Measurements from ENCODE around the gene IL1RAPL1. TPM values are rescaled to one million over a fixed set of nuclear protein-coding genes. Genes with fewer than 3 reads are reported as not detected.
"Not testable (repeated sequence)": the region's sequence is repeated elsewhere in the genome, so short reads cannot be mapped to it uniquely, and the experiment has no call there.

IL1RAPL1 gene
- total RNA-seq, 2 donors from 2014 or later: not detected

DNA sequence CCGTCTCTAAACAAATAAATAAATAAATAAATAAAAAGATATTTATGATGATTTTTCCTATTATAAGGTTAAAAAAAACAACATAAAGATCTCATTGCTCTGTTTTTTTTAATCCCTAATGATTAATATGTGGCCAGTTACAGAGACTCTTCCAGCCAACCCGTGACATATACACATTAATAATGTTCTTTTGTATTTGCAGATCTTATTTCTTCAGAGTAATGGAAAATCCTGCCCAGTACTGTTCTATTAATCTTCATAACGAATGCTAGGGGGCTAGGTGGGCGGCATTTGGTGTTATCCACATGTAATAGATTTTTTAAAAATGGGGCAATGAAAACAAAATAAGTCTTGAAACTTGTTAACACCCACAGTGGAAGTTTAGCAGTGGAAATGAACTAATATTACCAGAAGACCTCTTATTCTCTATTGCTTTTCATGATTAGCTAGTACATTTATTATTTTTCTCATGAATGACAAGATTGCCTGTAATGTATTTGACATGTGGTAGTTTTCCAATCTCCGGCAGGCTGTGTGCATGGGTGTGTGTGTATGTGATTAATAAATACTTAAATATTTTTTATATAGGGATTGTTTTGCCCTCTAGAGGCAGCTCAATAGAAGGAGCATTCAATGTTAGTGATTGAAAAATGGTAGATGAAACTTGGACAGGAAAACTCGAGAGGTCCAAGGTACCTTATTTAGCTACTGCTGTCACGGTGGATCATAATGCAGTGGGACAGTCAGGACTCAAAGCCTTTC lies 457.4 kb downstream of the IL1RAPL1 start:
- Mint-ChIP-seq H3K4me3 (no peak overlapping the region), H3K4me1 (no peaks in the 10 kb centered on the region), H3K27me3 (no peaks in the 10 kb centered on the region), H3K27ac (no peak overlapping the region), H3K36me3 (ENCODE audit: low read depth) (no peaks in the 10 kb centered on the region)
- H3K9me3 ChIP-seq (ENCODE audit: control insufficient read depth, low read length, poor library complexity, severe bottlenecking): no peaks in the 10 kb centered on the region
- ATAC-seq: no peak
- DNase-seq: no peak

GRCh38 chrX:29065477-29065876 lies 478.2 kb downstream of the IL1RAPL1 start:
- ATAC-seq: no peak
- H3K36me3 Mint-ChIP-seq (ENCODE audit: low read depth): no peaks in the 10 kb centered on the region

GRCh38 chrX:29066516-29066915 lies 479.3 kb downstream of the IL1RAPL1 start:
- DNase-seq (no peak), ATAC-seq (no peak)
- Mint-ChIP-seq H3K4me1 (no peaks in the 10 kb centered on the region), H3K36me3 (ENCODE audit: low read depth) (no peaks in the 10 kb centered on the region), H3K4me3 (no peak overlapping the region), H3K27ac (no peak overlapping the region), H3K27me3 (no peaks in the 10 kb centered on the region)
- H3K9me3 ChIP-seq (ENCODE audit: control insufficient read depth, low read length, poor library complexity, severe bottlenecking): no peaks in the 10 kb centered on the region

More at GRCh38 chrX:29065477-29065876, 478.2 kb downstream of the IL1RAPL1 start:
- no peak for DNase-seq
- H3K27me3 Mint-ChIP-seq: no peaks in the 10 kb centered on the region
- no peak overlapping the region for H3K4me3 Mint-ChIP-seq
- no peak overlapping the region for H3K27ac Mint-ChIP-seq
- H3K4me1 Mint-ChIP-seq: no peaks in the 10 kb centered on the region
- H3K9me3 ChIP-seq (ENCODE audit: control insufficient read depth, low read length, poor library complexity, severe bottlenecking): no peaks in the 10 kb centered on the region

- no peak overlapping the region for H3K27ac Mint-ChIP-seq
- no peaks in the 10 kb centered on the region for H3K36me3 Mint-ChIP-seq (ENCODE audit: low read depth)
- DNase-seq (no peak), ATAC-seq (no peak)
- no peaks in the 10 kb centered on the region for H3K4me1 Mint-ChIP-seq
- H3K27me3 Mint-ChIP-seq: no peaks in the 10 kb centered on the region
- no peak overlapping the region for H3K4me3 Mint-ChIP-seq
- H3K9me3 ChIP-seq (ENCODE audit: control insufficient read depth, low read length, poor library complexity, severe bottlenecking): no peaks in the 10 kb centered on the region
Measured at GRCh38 chrX:29067351-29067750, 480.1 kb downstream of the IL1RAPL1 start.

DNA sequence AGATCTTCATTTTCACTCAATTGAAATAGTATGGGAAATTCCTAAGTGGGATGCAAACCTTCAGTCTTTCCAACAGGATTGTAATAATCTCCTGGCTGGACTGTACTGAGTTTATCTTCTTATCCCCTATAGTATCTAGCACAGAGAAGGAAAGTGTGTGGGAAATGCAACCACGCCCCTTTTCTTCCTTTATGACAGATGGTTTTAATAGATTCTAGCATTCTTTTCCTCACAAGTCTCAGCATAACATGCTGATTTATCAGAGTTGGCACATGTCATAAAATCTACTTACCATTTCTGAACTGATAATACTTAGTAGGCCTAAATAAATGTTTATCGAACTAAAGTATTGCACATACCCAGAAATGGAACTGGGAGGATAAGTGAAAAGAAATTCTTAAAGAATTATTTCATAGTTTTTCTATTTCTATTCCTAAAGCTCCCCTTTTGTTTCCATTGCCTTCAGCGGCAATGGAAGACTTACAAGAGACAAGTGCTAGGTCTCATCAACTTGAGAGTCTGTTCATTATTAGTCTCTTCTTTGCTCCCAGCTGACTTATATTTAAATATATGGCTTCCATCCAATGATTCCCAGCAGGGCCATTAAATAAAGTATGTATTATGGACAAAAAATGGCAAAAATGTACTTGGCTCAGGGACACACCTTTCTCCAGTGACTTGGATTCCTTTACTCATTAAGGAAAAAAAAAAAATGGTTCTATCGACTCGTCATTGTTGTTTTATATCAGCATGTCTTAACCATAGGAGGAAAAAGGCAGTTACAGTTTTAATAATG lies 484.5 kb downstream of the IL1RAPL1 start:
- Mint-ChIP-seq H3K4me3 (no peak overlapping the region), H3K27me3 (no peaks in the 10 kb centered on the region), H3K36me3 (ENCODE audit: low read depth) (no peaks in the 10 kb centered on the region), H3K27ac (no peak overlapping the region), H3K4me1 (no peaks in the 10 kb centered on the region)
- DNase-seq (no peak), ATAC-seq (no peak)
- H3K9me3 ChIP-seq (ENCODE audit: control insufficient read depth, low read length, poor library complexity, severe bottlenecking): no peaks in the 10 kb centered on the region

- Mint-ChIP-seq H3K27ac (no peak overlapping the region), H3K36me3 (ENCODE audit: low read depth) (no peaks in the 10 kb centered on the region), H3K27me3 (no peaks in the 10 kb centered on the region), H3K4me1 (no peaks in the 10 kb centered on the region), H3K4me3 (no peak overlapping the region)
- DNase-seq (no peak), ATAC-seq (no peak)
- H3K9me3 ChIP-seq (ENCODE audit: control insufficient read depth, low read length, poor library complexity, severe bottlenecking): peaks cover 3% of the 10 kb centered on the region
Measured at GRCh38 chrX:29082558-29082957, 495.3 kb downstream of the IL1RAPL1 start.

- no peaks in the 10 kb centered on the region for H3K9me3 ChIP-seq (ENCODE audit: control insufficient read depth, low read length, poor library complexity, severe bottlenecking)
- Mint-ChIP-seq H3K4me3 (no peak overlapping the region), H3K27ac (no peak overlapping the region), H3K4me1 (no peaks in the 10 kb centered on the region), H3K27me3 (no peaks in the 10 kb centered on the region), H3K36me3 (ENCODE audit: low read depth) (no peaks in the 10 kb centered on the region)
- no peak for ATAC-seq
- no peak for DNase-seq
Measured at GRCh38 chrX:29083823-29084222, 496.6 kb downstream of the IL1RAPL1 start.

DNA sequence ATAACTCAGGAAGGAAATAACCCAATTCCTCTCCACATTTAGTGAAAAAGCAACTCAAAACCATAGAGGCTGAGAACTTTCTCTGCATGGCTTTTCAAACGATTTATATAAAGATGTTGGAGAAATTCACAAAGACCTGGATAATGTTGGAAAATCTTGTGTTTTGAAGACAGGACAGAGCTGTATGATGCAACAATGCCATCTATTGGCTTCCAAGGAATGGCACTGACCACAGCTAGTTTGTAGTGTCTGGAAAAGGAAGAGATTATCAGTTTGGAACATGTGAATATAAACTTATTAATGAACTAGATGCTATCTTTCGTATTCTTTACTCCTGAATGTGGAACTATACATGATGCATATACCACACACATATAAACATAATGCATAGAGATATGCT lies 503.6 kb downstream of the IL1RAPL1 start:
- no peaks in the 10 kb centered on the region for H3K9me3 ChIP-seq (ENCODE audit: control insufficient read depth, low read length, poor library complexity, severe bottlenecking)
- Mint-ChIP-seq H3K27ac (no peak overlapping the region), H3K4me1 (no peaks in the 10 kb centered on the region), H3K36me3 (ENCODE audit: low read depth) (no peaks in the 10 kb centered on the region), H3K27me3 (no peaks in the 10 kb centered on the region), H3K4me3 (no peak overlapping the region)
- ATAC-seq: no peak
- DNase-seq: no peak

DNA sequence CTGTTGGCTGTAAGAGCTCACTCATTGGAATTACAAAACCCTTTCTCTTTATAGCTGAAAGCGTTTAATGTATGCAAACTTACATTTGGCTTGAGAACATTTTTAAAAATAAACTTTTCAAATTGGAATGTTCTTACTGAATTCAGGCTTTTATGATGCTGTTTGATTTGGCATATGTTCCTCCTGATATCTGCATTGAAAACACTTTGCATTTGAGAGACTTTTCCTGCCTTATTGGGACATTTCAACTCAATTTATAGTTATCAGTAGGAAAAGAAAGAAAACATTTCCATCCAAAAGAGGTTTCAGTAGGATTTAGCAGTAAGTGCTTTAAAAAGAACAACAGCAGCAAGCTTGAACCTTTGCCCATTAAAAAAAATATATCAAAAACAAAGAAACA lies 520.0 kb downstream of the IL1RAPL1 start:
- ATAC-seq: no peak
- no peaks in the 10 kb centered on the region for H3K27me3 Mint-ChIP-seq
- no peak overlapping the region for H3K4me3 Mint-ChIP-seq
- no peaks in the 10 kb centered on the region for H3K9me3 ChIP-seq (ENCODE audit: control insufficient read depth, low read length, poor library complexity, severe bottlenecking)
- DNase-seq: no peak
- H3K4me1 Mint-ChIP-seq: no peaks in the 10 kb centered on the region
- H3K27ac Mint-ChIP-seq: no peak overlapping the region
- H3K36me3 Mint-ChIP-seq (ENCODE audit: low read depth): no peaks in the 10 kb centered on the region

- Mint-ChIP-seq H3K36me3 (ENCODE audit: low read depth) (no peaks in the 10 kb centered on the region), H3K4me1 (no peaks in the 10 kb centered on the region), H3K27me3 (no peaks in the 10 kb centered on the region), H3K4me3 (no peak overlapping the region), H3K27ac (no peak overlapping the region)
- DNase-seq (no peak), ATAC-seq (no peak)
- H3K9me3 ChIP-seq (ENCODE audit: control insufficient read depth, low read length, poor library complexity, severe bottlenecking): no peaks in the 10 kb centered on the region
Measured at GRCh38 chrX:29110041-29110440, 522.8 kb downstream of the IL1RAPL1 start.

GRCh38 chrX:29113221-29113620 lies 526.0 kb downstream of the IL1RAPL1 start:
- Mint-ChIP-seq H3K27me3 (no peaks in the 10 kb centered on the region), H3K27ac (no peak overlapping the region), H3K36me3 (ENCODE audit: low read depth) (no peaks in the 10 kb centered on the region), H3K4me1 (no peaks in the 10 kb centered on the region), H3K4me3 (no peak overlapping the region)
- no peak for DNase-seq
- no peak for ATAC-seq
- H3K9me3 ChIP-seq (ENCODE audit: control insufficient read depth, low read length, poor library complexity, severe bottlenecking): no peaks in the 10 kb centered on the region

- not testable (repeated sequence) for H3K27me3 Mint-ChIP-seq; H3K27ac Mint-ChIP-seq; H3K4me3 Mint-ChIP-seq; H3K36me3 Mint-ChIP-seq (ENCODE audit: low read depth); ATAC-seq; DNase-seq; H3K9me3 ChIP-seq (ENCODE audit: control insufficient read depth, low read length, poor library complexity, severe bottlenecking); H3K4me1 Mint-ChIP-seq
Measured at GRCh38 chrX:29122817-29123216, 535.6 kb downstream of the IL1RAPL1 start.

DNA sequence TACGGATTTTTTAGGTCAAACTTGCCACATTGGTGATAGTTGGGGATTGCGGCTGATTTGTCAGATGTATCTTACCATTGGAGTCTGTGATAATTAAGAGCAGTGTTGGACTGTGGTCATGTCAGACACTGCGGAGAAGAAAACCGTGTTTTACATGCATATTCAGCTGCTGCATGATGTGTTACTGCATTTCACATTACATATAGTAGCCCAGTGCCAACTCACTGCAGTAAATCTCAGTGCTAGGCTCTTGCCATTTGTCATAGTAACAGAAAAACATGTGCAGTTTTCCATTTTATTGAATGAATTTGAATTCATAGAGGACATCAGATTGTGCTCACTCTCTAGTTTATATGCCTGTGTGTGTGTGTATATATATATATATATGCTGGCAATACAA lies 543.7 kb downstream of the IL1RAPL1 start:
- Mint-ChIP-seq H3K27me3 (no peaks in the 10 kb centered on the region), H3K4me3 (no peak overlapping the region), H3K27ac (no peak overlapping the region), H3K36me3 (ENCODE audit: low read depth) (no peaks in the 10 kb centered on the region), H3K4me1 (no peaks in the 10 kb centered on the region)
- DNase-seq (no peak), ATAC-seq (no peak)
- H3K9me3 ChIP-seq (ENCODE audit: control insufficient read depth, low read length, poor library complexity, severe bottlenecking): no peaks in the 10 kb centered on the region

DNA sequence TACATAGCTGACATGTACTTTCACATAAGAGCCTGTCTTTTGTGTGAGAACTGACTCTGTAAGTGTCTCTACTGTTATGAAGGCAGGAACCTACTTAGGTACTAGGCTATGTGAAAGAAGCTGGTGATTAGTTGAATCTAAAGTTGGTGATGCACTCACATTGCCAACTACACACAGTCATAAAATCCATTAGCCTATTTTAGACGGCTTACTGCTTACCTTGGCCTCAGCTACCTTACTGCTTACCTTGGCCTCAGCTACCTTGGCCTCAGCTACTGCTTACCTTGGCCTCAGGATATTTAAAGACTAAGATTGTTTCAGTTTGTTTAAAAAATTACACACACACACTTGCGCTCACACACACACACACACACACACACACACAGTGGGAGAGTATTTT lies 549.7 kb downstream of the IL1RAPL1 start:
- Mint-ChIP-seq H3K27ac (no peak overlapping the region), H3K27me3 (no peaks in the 10 kb centered on the region), H3K4me3 (no peak overlapping the region), H3K4me1 (no peaks in the 10 kb centered on the region), H3K36me3 (ENCODE audit: low read depth) (no peaks in the 10 kb centered on the region)
- ATAC-seq (no peak), DNase-seq (no peak)
- H3K9me3 ChIP-seq (ENCODE audit: control insufficient read depth, low read length, poor library complexity, severe bottlenecking): no peaks in the 10 kb centered on the region

Measured in T-helper 17 cell (primary cell).